Measurements from ENCODE around the gene SETD6.

The SETD6 gene

DNA sequence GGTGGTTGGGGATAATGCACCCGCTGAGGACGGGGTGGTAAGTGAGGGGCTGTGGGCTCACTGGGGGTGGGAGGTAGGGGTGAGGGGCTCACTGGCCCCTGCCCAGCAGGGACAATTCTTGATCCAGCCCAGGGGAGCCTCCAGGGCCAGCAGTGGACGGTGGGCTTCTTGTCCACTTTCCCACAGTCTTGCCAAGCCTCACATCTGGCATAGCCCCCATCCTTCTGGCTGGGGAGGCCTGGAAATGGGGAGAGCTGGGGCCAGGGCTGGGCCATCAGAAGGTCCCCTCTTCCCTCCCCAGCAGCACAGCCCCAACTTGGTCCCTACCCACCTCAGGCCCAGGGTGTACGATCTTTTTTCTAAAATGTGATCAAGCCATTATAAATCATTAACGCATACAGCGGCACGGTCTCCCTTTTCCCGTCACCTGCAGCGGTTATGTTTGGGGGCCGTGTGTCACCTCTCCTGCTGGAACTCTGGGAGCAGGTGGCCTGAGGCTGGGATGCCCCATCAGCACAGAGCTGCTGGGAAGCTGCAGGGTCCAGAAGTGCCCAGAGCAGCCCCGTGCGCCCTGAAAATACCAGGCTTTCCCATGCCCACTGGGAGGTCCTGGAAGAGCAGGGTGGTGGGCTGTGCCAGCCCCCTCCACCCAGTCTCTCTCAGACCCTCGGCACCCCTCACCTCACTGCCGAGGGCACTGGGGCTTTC, 7.2 kb upstream of the SETD6 start:
- DNase-seq (ENCODE audit: low read depth in 2 of 2), result no peak

DNA sequence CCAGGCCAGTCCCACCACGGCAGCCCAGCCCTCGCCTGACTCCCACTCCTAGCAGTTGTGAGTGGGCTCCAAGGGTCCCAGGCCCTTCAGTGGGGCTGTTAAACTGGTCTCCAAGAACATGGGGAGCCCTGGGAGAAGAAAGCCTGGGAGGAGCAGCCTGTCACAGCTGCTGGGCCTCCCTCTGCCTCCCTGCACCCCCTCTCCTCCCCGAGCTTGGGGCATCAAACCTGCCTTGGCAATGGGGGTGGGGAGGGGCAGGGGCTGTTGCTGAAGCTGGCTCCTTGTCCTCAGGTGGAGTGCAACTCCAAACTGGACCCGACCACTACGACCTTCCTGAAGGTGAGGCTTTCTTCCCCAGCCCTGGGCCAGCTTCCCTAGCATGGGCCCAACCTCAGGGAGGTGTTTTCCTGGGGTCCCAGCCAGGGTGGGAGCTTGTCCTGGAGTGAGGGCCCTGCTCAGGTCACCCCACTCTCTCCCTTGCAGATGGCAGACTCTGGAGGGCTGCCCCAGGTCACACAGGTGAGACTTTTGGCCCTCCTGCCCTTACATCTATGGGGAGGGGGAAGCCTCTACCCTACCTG, 6.6 kb upstream of the SETD6 start:
- DNase-seq (ENCODE audit: low read depth in 2 of 2), result no peak

DNA sequence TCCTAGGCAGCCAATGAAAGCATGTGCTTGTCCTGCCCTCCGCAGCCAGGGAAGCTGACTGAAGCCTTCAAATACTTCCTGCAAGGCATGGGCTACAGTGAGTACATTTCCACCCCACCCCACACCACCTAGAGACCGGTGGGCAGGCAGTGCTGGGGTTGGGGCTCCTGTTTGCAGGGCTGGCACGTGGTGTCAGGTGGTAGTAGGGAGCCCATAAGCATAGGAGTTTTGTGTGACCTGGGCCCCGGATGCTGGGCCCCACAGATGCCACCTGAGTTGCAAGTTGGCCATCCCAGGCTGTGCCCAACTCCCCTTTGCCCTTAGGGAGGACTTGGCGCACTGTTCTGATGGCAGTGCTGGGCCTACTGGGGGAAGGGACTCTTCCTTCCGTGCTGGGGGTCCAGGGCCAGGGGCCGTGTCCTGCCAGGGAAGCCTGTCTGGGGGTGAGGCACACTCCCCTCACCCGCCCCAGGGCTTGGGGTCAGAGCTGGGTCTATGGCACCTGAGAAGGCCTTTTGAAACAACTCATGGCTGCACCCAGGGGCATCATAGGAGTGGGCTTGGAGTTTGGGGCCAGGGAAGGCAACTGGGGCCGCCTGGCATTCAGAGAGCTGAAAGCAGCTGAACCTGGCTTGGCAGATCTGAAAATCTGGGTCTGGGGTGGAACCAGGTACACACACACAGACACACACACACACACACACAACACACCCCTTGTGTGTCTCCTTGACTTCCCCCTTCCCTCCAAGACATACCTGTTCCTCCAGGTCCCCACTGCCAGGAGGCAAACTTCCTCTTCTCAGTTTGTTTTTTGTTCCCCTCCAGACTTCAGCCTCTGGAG, 5.8 kb upstream of the SETD6 start:
- no peak for DNase-seq (ENCODE audit: low read depth in 2 of 2)

DNA sequence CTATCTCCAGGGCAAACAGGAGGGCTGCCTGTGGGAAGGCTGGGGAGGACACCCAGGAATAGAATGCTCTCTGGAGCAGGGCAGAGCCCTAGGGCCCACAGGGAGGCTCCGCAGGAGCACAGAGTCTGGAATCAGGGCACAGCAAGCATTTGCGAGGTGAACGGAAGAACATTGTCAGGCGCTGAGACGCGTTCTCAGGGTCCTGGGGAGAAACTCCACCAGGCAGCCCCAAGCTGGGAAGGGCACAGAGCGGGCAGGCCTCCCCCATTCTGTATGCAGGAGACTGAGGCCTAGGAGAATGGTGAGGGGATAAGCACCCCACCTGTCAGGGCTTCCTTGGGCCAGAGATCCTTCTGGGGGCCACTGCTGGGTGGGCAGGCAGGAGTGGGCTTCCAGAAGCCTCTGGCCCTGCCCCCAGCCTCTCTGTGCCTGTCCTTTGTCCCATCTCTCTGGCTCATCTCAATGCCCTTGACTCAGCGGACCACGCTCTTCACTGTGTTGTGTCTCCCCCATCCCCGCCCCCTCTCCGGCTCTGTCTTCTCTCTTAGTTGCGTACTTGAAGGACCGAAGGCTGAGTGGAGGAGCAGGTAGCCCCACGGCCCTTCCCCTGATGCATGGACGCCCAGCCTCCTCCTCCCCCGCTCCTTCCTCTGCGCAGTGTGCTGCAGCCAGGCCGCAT, 5.1 kb upstream of the SETD6 start:
- no peak for DNase-seq (ENCODE audit: low read depth in 2 of 2)

DNA sequence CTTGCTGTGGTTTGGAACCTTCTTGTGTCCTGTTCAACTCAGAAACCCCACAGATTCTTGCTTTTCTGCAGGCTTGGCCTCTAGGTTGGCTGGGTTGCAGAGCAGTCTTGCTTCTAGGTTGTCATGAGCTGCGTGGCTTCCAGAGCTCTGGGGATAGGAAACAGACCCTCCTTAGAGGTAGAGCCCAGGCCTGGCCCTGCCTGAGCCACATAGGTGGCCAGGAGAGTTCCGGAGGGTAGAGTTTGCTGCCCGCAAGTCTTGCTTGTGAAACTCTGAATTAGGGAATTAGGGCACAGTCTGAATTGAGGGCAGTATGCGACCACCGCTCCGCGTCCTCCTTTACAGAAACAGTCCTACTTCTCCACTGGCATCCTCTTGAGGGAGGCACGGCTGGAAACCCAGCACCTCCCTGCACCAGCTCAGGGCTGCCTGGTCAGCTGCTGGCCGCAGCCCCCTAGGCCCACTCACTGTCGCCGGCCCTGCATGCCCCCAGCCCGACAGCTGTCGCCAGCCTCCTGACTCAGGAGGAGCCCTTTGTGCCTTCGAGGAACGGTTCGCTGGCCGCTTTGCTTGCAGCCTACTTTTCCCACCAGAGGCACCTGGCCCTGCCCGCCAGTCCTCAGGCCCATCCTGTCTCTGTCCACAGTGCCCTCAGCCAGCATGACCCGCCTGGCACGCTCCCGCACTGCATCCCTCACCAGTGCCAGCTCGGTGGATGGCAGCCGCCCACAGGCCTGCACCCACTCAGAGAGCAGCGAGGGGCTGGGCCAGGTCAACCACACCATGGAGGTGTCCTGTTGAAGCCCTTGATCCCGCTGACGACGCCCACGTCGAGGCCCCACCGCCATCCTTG, 4.3 kb upstream of the SETD6 start:
- no peak for DNase-seq (ENCODE audit: low read depth in 2 of 2)

DNA sequence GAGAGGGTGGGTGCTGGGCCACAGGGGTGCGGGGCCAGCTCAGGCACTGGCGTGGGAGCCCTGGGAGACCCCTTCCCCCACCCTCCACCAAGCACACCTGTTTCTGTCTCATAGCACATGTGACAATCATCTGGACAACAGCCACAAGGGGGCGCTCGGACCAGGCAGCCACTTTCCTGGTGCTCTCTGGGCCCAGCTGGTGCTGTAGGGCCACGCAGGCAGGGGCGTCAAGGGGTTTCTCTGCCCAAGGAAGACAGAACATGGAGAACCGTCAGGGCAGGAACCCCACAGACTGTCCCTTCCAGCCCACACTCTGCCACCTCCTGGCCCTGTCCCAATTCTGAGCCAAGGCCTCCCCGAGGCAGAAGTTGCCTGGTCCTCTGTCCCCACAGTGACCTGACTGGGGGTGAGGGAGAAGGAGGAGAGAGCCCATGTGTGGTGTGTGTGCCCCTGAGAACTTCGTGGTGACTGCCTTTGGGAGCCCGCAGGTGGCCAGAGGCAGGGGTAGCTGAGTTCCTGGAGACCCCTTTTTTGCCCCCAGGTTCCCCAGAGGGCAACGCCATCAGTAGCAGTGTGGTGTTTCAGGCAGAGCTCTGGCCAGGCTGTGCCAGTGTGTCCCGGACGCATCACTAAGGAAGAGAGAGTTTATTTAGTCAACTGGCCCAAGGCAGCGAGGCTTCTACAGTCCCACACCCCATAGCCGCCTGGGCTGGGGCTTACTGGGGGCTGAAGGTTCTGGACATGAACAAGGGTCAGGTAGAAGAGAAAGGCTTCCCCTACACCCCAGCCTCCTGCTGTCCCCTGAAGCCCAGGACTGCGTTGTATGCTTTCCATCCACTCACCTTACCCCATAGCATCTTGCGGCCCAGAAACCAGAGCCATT, 3.1 kb upstream of the SETD6 start:
- DNase-seq (ENCODE audit: low read depth in 2 of 2), result peak; percentile 70 to 83

DNA sequence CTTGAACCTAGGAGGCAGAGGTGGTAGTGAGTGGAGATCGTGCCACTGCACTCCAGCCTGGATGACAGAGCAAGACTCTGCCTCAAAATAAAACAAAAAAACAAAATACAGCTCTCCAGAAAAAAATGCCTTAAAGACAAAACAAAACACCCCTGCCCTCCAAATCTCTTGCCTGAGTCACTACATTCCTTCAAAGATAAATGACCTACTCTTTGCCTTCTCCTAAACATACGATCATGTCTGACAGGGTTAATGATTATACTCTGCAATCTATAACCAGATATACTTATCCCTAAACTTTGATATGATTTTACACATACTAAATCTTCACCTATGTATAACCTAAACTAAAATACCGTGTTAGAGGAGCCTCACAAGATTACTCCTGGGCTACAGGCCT, 1.4 kb upstream of the SETD6 start:
- no peak for DNase-seq (ENCODE audit: low read depth in 2 of 2)

DNA sequence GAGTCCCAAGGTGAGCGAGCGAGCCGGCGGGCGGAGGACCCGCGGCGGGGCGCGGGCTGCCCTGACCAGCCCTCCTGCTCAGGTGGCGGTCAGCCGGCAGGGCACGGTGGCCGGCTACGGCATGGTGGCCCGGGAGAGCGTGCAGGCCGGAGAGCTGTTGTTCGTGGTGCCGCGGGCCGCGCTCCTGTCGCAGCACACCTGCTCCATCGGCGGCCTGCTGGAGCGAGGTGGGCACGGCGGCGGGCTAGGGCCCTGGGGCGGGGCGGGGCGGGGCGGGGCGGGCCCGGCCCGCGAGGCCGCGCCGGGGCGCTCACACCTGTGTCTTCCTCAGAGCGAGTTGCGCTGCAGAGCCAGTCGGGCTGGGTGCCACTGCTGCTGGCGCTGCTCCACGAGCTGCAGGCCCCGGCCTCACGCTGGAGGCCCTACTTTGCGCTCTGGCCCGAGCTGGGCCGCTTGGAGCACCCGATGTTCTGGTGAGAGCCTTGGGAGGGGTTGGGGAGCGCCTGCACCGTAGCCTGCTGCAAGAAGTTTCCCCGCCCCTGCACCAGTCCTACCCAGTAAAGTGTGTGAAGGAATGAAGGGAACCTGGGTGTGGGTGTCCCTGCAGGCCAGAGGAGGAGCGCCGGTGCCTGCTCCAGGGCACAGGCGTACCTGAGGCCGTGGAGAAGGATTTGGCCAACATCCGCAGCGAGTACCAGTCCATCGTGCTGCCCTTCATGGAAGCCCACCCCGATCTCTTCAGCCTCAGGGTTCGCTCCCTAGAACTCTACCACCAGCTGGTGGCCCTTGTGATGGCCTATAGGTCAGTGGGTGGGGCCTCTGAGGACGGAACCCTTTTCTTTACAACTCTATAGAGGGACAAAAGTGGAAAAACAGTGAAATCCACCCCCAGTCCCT, 802 bp downstream of the SETD6 start:
- peak in 1 of 2 donors; percentile 29 for DNase-seq (ENCODE audit: low read depth in 2 of 2)

DNA sequence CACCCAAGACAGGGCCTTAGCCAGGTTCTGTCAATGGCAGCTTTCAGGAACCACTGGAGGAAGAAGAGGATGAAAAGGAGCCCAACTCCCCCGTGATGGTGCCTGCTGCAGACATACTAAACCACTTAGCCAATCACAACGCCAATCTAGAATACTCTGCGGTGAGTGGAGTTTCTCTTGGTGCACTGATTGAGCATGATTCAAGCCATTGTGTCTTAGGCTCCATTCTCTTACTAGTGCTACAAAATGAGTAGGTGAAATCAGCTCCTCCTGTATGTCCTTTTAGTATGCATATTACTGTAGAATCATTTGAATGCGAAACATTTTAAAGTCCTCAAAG, 1.4 kb downstream of the SETD6 start:
- no peak for DNase-seq (ENCODE audit: low read depth in 2 of 2)

DNA sequence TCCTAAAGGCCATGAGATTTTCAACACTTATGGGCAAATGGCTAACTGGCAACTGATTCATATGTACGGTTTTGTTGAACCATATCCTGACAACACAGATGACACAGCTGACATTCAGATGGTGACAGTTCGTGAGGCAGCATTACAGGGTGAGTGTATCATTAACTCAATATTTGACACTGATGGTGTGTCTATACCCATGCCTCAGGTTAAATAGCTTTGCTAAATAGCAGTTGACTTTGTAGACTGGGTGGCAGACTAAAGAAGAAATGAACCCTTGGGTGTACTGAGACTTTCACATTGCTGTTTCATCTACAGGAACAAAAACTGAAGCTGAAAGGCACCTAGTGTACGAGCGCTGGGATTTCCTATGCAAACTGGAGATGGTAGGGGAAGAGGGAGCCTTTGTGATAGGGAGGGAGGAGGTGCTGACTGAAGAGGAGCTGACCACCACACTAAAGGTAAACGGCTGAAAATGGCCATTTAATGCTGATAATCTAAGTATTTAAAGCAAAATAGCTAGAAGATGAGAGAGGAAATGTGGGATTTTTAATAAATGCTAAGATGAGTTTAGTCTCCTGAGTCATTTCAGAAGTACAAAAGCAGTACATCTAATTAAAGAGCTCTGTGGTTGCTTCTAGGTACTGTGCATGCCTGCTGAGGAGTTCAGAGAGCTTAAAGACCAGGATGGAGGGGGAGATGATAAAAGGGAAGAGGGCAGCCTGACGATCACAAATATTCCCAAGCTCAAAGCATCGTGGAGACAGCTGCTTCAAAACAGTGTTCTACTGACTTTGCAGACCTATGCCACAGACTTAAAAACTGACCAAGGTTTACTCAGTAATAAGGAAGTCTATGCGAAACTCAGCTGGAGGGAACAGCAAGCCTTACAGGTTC, 3.0 kb downstream of the SETD6 start:
- DNase-seq (ENCODE audit: low read depth in 2 of 2), result no peak

DNA sequence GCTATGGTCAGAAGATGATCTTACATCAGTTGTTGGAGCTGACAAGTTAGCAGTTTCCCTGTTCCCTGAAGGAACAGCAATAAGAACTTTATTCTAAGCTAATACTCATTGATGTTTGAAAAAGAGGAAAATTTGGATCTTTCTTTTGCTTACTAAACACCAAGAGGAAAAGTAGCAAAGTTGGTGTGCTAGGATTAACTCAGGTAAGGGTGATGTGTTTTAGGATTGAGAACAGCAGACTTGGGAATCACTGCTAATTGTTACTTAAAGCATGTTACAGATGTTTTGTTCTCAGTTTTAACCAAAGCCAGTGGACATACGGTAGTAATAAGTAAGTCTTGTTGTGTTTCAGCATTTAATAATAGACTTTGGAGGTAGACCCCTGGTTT, 3.7 kb downstream of the SETD6 start:
- DNase-seq (ENCODE audit: low read depth in 2 of 2), result no peak

DNA sequence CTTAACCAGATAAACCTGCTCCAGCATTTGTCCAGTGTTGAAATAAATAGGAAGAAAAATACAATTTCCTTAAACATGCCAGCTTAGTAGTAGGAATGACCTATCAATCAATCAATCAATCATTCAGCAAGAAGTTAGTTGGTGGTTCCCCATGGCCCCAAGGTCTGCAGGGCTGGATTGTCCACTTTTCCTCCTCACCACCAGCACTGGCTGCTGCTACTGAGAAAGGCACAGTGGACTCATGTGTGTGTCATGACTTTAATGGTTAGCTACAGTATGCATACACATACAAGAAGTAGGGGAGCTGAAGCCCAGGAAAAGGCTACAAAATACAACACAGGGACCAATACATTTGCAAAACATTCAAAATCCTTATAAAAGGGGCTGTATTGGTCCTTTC, 4.4 kb downstream of the SETD6 start:
- no peak for DNase-seq (ENCODE audit: low read depth in 2 of 2)

DNA sequence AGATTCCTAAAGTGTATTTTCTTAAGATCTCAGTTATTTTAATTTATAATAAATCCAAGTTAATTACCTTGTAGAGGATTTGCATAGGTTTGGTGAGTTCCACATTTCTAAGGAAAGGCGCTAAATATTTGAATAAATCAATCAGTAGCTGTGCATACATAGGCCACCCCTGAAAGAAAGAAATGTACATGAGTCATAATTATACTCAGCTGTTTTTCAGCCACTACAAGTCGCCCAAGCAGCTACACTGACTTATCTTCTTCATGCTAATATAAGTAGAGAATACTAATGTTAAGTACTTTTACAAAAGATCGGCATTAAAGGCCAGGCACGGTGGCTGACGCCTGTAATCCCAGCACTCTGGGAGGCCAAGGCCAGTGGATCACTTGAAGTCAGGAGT, 14.9 kb downstream of the SETD6 start:
- DNase-seq (ENCODE audit: low read depth in 2 of 2), result no peak

DNA sequence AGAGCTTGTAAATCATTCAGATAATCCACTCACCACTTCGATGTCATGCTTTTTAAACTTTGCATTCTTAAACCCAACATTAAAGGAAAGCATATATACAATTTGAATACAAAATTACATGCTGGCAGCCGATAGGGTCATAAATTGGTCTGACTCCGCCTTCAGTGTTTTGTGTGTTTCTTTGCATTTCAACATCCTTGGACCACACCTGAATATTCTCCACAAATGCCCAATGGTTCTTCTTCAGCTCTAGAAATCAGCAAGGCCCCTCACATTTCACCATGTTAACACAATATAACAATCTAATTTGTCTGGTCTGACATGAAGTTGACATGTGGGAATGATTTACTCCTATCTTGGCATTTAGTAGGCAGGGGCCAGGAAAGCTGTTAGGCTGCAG, 17.1 kb downstream of the SETD6 start:
- DNase-seq (ENCODE audit: low read depth in 2 of 2), result no peak

DNA sequence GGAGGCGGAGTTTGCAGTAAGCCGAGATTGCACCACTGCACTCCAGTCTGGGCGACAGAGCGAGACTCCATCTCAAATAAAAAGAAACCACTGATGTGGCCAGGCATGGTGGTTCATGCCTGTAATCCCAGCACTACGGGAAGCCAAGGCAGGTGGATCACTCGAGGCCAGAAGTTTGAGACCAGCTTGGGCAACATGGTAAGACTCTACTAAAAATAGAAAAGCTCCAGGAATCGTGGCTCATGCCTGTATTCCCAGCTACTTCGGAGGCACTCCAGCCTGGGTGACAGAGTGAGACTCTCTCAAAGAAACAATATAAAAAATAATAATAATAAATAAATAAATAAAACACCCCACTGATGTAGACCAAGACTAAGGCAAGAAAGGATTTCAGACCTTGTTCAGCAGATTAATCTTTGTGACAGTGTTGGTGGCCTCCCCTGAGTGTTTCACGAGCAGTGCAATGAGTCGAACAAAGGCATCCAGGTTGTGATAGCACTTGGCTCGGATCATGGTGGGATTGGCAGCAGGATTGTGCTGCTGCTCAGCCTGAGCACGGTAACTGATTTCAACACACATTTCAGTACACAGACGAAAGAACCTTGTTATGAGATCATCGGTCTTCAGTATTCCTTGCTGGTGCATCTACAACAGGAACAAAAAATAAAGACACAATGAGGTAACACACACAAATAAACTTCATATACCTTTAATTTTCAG, 18.6 kb downstream of the SETD6 start:
- DNase-seq (ENCODE audit: low read depth in 2 of 2), result no peak

DNA sequence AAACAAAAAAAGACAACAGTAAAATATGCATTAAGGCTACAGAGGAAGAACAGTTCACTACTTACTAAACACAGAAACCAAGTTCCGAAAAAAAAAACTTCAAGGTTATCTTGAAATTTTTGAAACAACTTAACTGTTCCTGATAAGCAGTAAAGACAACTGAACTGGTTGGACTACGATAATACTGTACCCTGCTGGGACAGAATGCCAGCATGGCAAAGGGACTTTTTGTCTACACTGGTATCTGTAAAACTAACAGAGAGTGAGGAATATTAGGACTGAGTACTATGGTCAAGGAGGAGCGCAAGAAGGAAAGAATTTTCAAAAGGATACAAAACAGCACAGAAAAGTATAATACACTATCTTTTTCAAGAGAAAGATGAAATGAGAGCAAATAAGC, 19.8 kb downstream of the SETD6 start:
- no peak for DNase-seq (ENCODE audit: low read depth in 2 of 2)

DNA sequence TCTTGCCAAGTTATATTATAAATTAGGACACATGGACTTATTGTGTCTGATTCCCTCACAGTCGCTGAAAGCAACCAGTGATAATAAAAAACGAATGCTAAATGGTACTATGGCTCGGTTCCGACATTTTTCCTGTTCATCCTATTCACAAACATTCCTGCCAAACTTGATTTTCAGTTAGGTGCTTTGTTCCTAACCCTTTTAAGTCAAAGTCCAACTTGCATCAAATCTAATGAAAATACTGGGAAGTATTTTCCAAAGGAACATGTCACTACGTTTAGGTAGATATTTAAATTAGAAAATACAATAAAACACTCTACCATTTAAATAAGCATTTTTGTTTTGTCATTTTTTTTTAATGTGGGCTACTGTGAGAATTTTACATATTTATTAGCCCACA, 21.0 kb downstream of the SETD6 start:
- DNase-seq (ENCODE audit: low read depth in 2 of 2), result no peak
